Measurements from ENCODE around the gene FGD3. TPM values are rescaled to one million over a fixed set of nuclear protein-coding genes. Genes with fewer than 3 reads are reported as not detected.
"Not testable (repeated sequence)": the region's sequence is repeated elsewhere in the genome, so short reads cannot be mapped to it uniquely, and the experiment has no call there.

FGD3 gene
- total and polyA plus RNA-seq, 5 experiments from 2014 or later, result 64.2 to 330 (median 161) TPM

DNA sequence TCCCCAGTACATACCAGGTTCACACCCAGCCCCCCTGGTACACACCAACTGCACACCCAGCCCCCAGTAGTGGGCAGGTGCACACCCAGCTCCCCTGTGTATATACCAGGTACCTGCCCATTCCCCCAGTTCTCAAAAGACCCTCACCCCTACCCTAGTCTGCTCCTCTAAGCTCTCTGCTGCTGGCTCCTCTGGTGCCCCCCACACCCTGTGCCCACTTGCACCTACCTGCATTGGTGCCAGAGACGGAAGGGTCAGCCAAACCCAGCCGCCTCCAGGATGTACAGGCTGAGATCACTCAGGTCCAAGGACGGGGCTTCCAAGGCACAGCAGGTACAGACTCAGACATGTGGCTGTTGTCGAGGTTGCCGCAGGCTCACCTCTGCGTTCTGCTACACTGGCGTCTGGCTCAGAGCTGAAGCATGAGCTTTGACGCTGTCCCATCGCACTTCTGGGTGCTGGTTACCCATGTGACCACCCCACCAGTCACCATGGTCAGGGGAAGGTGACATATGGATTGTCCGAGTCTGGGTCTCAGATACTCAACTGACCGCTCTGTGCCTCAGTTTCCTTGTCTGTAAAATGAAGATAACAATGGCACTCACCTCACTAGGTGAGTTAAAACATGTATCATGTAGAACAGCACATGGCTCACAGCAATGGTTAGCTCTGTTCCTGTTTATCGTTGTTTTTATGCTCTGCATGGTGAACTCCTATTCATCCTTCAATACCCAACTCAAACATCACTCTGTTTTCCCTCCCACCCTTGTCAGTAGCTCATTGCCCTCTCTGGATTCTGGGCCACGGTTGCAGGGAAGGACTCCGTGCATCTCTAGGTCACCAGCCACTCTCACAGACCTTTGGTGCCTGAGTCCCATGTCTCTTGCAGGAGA is 65.9 kb downstream of the FGD3 start:
- ATAC-seq (no peak), DNase-seq (no peak)
- no peaks in the 10 kb centered on the region for H3K9me3 Mint-ChIP-seq
- H3K4me3 Mint-ChIP-seq, result peak overlapping the region in 2 of 10 donors; percentile 24 to 67
- H3K36me3 Mint-ChIP-seq, result peaks cover 0 to 86% (median 20%) of the 10 kb centered on the region in 3 donors
- H3K27ac Mint-ChIP-seq, result peak overlapping the region; percentile 56 to 88 (median 81)
- H3K27me3 Mint-ChIP-seq, result no peaks in the 10 kb centered on the region
- POLR2A ChIA-PET, result interaction anchor here (0.5 to 6.9 kb wide), 9 partner anchors 9 to 139 kb away, joined by 3 to 85 read pairs (median 4); no protein-coding TSS in a partner anchor
- H3K4me1 Mint-ChIP-seq, result peaks cover 4 to 34% (median 16%) of the 10 kb centered on the region in 4 donors

- Mint-ChIP-seq H3K36me3 (peaks cover 0 to 86% (median 21%) of the 10 kb centered on the region in 3 donors), H3K27ac (peak overlapping the region; percentile 19 to 87 (median 72)), H3K27me3 (no peaks in the 10 kb centered on the region), H3K9me3 (no peaks in the 10 kb centered on the region), H3K4me3 (no peak overlapping the region), H3K4me1 (peaks cover 5 to 35% (median 17%) of the 10 kb centered on the region in 4 donors)
- POLR2A ChIA-PET, result interaction anchor here (0.5 to 6.9 kb wide), 8 partner anchors 8 to 140 kb away, joined by 3 to 85 read pairs (median 4); no protein-coding TSS in a partner anchor
- DNase-seq (peak in 1 of 10 donors; percentile 7), ATAC-seq (no peak)
These were observed 66.7 kb downstream of the FGD3 start for GRCh38 chr9:93013856-93014582.

- POLR2A ChIA-PET, result interaction anchor here (0.8 to 6.9 kb wide), 8 partner anchors 11 to 92 kb away, joined by 3 to 85 read pairs (median 4); no protein-coding TSS in a partner anchor
- H3K36me3 Mint-ChIP-seq, result peaks cover 0 to 87% (median 17%) of the 10 kb centered on the region in 3 donors
These were observed 67.9 kb downstream of the FGD3 start for GRCh38 chr9:93015190-93015589.

DNA sequence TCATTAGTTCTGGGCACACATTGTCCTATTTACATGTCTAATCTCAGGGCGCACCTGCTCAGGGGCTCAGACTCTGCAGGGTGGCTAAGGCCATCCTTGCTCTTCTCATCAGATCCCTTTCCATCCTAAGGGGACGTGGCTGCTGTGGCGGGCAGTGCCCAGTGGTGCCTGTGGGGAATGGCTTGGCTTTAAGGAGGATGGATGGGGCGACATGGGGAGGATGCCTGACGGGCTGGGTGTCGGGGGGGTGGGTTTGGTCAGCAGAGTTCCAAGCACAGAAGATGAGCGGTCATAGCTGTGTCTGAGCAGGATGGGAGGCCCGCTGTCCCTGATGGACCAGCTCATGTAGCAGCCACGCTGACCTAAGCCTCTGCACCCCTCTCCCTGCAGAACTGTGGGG is 70.3 kb downstream of the FGD3 start:
- H3K4me3 Mint-ChIP-seq, result no peak overlapping the region
- DNase-seq, result no peak

More at GRCh38 chr9:93015190-93015589, 67.9 kb downstream of the FGD3 start:
- Mint-ChIP-seq H3K4me1 (peaks cover 11 to 40% (median 23%) of the 10 kb centered on the region in 4 donors), H3K27ac (peak overlapping the region in 7 of 10 donors; percentile 7 to 77 (median 41))
- H3K27me3 Mint-ChIP-seq, H3K9me3 Mint-ChIP-seq, DNase-seq, H3K4me3 Mint-ChIP-seq, ATAC-seq: not testable (repeated sequence)

GRCh38 chr9:93020151-93020550 is 72.8 kb downstream of the FGD3 start:
- Mint-ChIP-seq H3K36me3 (peaks cover 0 to 86% (median 15%) of the 10 kb centered on the region in 3 donors), H3K27me3 (no peaks in the 10 kb centered on the region), H3K4me1 (peaks cover 17 to 67% (median 44%) of the 10 kb centered on the region in 4 donors), H3K9me3 (no peaks in the 10 kb centered on the region), H3K4me3 (peak overlapping the region in 1 of 10 donors; percentile 20), H3K27ac (peak overlapping the region; percentile 71 to 100 (median 98))
- POLR2A ChIA-PET, result interaction anchor here (0.8 to 15.4 kb wide), 9 partner anchors 9 to 99 kb away, joined by 3 to 608 read pairs (median 9); partner anchors contain the start of gene SUSD3
- ATAC-seq (no peak), DNase-seq (no peak)

More for the DNA sequence above, 70.3 kb downstream of the FGD3 start:
- H3K9me3 Mint-ChIP-seq, result no peaks in the 10 kb centered on the region
- no peak for ATAC-seq
- H3K4me1 Mint-ChIP-seq, result peaks cover 10 to 56% (median 29%) of the 10 kb centered on the region in 4 donors
- peaks cover 0 to 93% (median 21%) of the 10 kb centered on the region in 3 donors for H3K36me3 Mint-ChIP-seq
- no peaks in the 10 kb centered on the region for H3K27me3 Mint-ChIP-seq
- POLR2A ChIA-PET, result interaction anchor here (0.8 to 6.9 kb wide), 4 partner anchors 9 to 63 kb away, joined by 5 to 85 read pairs (median 9); no protein-coding TSS in a partner anchor
- H3K27ac Mint-ChIP-seq, result peak overlapping the region in 9 of 10 donors; percentile 51 to 100 (median 89)

DNA sequence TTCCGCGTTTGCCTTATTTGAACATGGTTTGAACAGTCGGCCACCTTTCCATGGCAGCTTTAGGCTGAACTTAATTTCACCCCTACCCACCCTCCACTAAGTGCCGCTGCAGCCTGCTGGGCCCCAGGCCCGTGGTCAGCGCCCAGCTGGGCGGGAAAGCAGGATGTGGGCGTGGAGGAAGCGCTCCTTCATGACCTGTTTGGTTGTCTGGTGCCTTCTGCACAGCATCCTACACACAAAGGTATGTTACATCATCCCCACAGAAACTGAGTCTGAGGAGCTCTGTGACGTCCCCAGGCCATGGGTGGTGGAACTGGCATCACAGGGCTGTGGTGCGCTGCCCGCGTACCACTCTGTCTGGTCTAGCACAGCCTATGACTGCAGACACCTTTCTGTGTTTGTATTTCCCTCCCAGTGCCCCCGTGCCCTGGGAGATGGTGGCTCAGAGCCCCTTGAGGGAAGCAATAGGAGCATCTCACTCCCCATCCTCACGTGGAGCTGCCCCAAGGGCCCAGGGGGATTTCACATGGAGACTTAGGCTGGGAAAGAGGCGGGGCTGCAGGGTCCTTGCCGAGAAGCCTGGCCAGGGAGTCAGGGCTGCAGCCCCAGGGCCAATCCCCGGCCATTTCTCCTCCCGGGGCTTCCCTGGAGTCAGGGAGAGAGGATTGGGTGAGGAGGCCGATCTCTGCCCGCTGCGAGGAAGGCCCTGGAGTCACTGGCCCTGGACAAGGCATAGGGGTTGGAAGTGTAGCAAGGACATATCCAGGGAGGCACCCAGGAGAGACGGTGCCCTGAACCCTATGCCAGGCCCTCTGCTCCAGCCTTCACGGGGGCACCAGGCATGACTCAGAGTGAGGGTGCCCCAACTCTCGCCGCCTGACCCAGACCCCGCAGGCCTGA is 73.7 kb downstream of the FGD3 start:
- Mint-ChIP-seq H3K27ac (peak overlapping the region; percentile 75 to 100 (median 98)), H3K4me1 (peaks cover 21 to 75% (median 51%) of the 10 kb centered on the region in 4 donors), H3K4me3 (peak overlapping the region in 7 of 10 donors; percentile 7 to 45 (median 22)), H3K36me3 (peaks cover 0 to 85% (median 17%) of the 10 kb centered on the region in 3 donors), H3K27me3 (no peaks in the 10 kb centered on the region), H3K9me3 (no peaks in the 10 kb centered on the region)
- DNase-seq (peak in 9 of 10 donors; percentile 37 to 79 (median 67)), ATAC-seq (peak; percentile 72 to 89)
- POLR2A ChIA-PET, result interaction anchor here (0.8 to 15.4 kb wide), 10 partner anchors 8 to 98 kb away, joined by 3 to 608 read pairs (median 7); partner anchors contain the start of gene SUSD3

- no peaks in the 10 kb centered on the region for H3K27me3 Mint-ChIP-seq
- no peak for ATAC-seq
- POLR2A ChIA-PET, result interaction anchor here (0.6 to 15.4 kb wide), 6 partner anchors 8 to 56 kb away, joined by 3 to 608 read pairs (median 36); partner anchors contain the start of gene SUSD3
- peak overlapping the region; percentile 96 to 100 (median 98) for H3K27ac Mint-ChIP-seq
- no peak for DNase-seq
- H3K4me1 Mint-ChIP-seq, result peaks cover 24 to 85% (median 61%) of the 10 kb centered on the region in 4 donors
- peaks cover 0 to 82% (median 17%) of the 10 kb centered on the region in 3 donors for H3K36me3 Mint-ChIP-seq
- peak overlapping the region in 1 of 10 donors; percentile 26 for H3K4me3 Mint-ChIP-seq
- no peaks in the 10 kb centered on the region for H3K9me3 Mint-ChIP-seq
These were observed 74.7 kb downstream of the FGD3 start for GRCh38 chr9:93022066-93022465.

DNA sequence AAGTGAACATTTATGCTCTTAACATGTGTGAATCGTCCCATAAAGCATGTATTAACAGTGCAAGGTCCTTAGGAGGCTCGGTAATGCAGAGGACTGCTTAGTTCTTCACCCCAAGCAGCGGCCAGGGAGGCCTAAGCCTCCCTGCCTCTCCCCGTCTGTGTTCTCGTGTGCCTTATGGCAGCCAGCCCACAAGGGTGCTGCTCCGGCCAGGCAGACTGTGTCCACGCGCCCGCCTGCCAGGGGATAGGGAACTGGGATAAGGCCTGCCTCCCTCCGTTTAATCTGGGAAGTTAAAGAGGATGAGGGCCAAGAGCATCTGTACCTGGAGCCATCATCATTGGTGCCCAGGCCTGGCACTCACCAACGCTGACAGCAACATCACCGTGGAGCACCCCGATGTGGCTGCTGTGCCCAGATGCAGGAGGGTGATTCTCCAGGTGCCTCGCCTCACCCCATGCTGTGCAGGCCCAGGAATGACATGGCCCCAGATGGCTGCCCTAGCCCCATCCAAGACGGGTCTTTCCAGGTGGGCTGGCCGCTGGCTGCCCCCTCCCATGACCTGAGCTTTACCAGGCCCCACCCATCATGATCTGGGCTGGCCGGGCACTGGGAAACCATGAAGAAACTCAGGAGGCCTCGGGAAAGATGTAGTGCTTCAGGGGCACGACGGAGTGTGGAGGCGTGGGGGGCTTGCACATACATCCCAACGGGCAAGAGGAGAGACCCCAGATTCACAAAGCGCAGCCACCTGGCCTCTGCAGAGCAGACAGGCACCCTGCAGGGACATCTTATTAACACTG is 75.6 kb downstream of the FGD3 start:
- Mint-ChIP-seq H3K4me1 (peaks cover 28 to 88% (median 69%) of the 10 kb centered on the region in 4 donors), H3K36me3 (peaks cover 0 to 74% (median 17%) of the 10 kb centered on the region in 3 donors), H3K4me3 (peak overlapping the region in 4 of 10 donors; percentile 2 to 54 (median 34)), H3K27ac (peak overlapping the region; percentile 94 to 100 (median 98)), H3K9me3 (no peaks in the 10 kb centered on the region), H3K27me3 (no peaks in the 10 kb centered on the region)
- ATAC-seq, result no peak
- POLR2A ChIA-PET, result interaction anchor here (0.5 to 15.4 kb wide), 10 partner anchors 7 to 82 kb away, joined by 3 to 608 read pairs (median 6); partner anchors contain the start of gene SUSD3
- no peak for DNase-seq

DNA sequence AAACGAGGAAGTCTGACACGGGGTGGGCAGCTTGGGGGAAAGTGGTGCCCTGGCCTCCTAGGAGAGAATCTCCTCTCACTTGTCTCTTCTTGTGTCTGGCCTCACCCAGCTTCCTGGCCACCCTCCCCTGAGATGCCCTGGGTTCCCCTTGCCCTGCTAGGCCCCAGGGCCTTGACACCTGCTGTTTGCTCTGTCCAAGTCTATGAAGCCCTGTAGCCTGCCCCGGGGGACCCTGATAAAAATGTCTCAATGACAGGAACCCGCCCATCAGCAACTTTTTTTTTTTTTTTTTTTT is 76.1 kb downstream of the FGD3 start:
- Mint-ChIP-seq H3K36me3 (peaks cover 0 to 73% (median 17%) of the 10 kb centered on the region in 3 donors), H3K4me1 (peaks cover 32 to 88% (median 74%) of the 10 kb centered on the region in 4 donors), H3K9me3 (no peaks in the 10 kb centered on the region), H3K27me3 (no peaks in the 10 kb centered on the region), H3K27ac (peak overlapping the region; percentile 94 to 100 (median 98)), H3K4me3 (peak overlapping the region in 2 of 10 donors; percentile 47 to 56)
- no peak for DNase-seq
- ATAC-seq, result no peak
- POLR2A ChIA-PET, result interaction anchor here (0.5 to 15.4 kb wide), 12 partner anchors 8 to 82 kb away, joined by 3 to 608 read pairs (median 6); partner anchors contain the start of genes CARD19 and SUSD3

DNA sequence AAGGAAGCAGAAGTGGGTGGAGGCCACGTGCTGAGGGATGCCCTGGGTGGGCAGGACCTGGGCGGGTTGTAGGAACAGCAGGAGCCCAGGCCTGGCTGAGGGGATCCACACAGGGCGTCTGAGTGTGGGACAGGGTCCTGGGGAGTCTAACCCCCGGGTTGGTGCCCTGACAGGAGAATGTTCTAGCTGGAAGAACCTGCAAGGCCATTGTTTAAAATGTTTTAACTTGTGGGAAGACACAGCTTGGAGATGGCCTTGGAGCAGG is 77.3 kb downstream of the FGD3 start:
- peaks cover 0 to 68% (median 14%) of the 10 kb centered on the region in 3 donors for H3K36me3 Mint-ChIP-seq
- DNase-seq (no peak), ATAC-seq (no peak)
- POLR2A ChIA-PET, result interaction anchor here (0.7 to 15.4 kb wide), 17 partner anchors 9 to 72 kb away, joined by 3 to 608 read pairs (median 9); partner anchors contain the start of gene SUSD3
- peak overlapping the region; percentile 96 to 100 (median 98) for H3K27ac Mint-ChIP-seq
- H3K9me3 Mint-ChIP-seq, result no peaks in the 10 kb centered on the region
- H3K27me3 Mint-ChIP-seq, result no peaks in the 10 kb centered on the region
- H3K4me1 Mint-ChIP-seq, result peaks cover 31 to 89% (median 76%) of the 10 kb centered on the region in 4 donors
- H3K4me3 Mint-ChIP-seq, result peak overlapping the region; percentile 15 to 78 (median 66)
